GM21529 (cell line): ENCODE results near the gene GOLGA6L10.
"Not testable (repeated sequence)": the region's sequence is repeated elsewhere in the genome, so short reads cannot be mapped to it uniquely, and the experiment has no call there.

ENCODE experiments used
- ATAC-seq: cut with Tn5 transposase; IDR thresholded peaks from one replicate; pipeline ENCODE4 v1.9.1; 2021; ENCODE audit not compliant: unreplicated experiment

The GOLGA6L10 gene

DNA sequence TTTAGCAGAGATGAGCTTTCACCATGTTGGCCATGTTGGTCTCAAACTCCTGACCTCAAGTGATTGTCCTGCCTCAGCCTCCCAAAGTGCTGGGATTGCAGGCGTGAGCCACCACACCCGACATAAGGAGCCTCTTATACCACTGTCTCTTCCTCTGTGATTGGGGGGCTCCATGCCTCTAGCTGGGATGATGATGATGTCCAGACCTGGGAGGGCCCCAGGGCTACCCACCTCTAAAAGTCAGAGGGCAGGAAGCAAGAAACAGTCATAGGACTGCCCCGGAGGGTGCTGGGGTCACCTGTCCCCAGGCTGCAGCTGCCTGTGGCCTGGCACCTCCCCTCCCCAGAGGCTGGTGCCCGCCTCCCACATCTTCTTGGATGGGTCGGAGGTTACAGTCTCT, 5.4 kb downstream of the GOLGA6L10 start:
- not testable (repeated sequence) for ATAC-seq

DNA sequence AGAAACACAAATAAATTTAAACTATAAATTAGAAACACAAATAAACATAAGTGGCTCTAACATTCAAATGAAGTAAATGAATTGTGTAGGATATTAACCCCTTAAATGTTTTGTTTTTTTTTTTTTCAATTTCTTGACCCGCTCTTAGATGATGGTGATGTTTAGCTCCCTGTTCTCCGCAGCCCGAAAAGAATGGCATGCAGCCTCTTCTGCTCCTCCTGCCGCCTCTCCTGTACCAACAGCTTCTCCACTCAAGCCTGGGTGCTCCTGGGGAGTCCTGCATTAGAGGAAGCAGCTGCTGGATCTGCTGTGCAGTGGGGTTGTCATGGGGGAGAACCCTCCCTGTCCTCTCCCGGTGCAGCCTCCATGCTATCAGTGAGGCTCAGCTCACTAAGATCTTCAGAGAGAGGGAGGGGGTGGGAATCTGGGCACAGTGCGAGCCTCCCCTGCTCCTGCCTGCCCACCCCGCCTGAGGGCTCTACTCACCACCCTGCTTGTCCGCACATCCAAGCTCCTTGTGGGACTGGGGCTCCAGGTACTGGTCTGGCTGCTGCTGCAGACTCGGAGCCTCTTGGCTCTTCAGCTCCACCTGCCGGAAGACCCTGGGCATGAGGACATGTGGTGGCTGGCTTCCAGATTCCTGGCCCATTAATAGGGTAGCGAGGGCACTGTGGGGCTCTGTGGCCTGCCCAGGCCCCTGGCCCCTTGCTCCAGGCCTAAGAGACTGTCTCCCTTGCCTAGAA, 6.5 kb downstream of the GOLGA6L10 start:
- ATAC-seq, result not testable (repeated sequence)

DNA sequence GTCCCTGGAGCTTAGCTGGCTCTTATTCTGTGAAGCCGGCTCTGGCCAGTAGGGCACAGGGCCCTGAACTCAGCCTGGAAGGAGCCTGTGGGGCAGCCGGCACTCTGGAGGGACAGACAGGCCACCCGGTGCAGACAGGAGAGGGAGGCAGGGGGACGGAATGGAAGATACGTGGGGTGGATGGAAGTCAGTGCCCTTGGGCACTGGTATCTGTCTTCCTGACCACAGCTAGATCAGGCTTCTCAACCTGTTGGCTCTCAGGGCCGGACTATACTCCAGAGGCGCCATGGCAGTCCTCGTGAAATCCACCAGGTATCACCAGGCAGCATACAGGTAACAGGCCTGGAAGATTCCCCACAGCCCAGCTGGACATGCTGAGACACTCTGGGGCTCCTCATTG, 10.7 kb downstream of the GOLGA6L10 start:
- not testable (repeated sequence) for ATAC-seq

DNA sequence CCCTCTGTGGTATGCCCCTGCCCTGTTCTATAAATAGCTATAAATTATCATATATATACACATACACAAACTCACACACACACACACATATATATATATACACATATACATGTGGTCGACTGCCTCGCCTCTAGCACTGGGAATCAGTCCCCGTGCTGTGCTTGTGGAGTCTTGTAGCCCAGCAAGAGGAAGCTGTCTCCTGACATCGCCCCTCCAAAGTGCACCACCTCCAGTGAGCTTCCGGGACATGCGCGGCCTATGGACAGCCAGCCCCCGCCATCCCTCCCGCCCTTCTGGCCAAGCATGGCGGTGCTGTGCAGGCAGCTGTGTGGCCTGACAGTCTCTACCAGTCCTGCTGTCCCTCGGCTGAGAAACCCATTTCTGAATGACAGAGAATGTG, 11.2 kb downstream of the GOLGA6L10 start:
- ATAC-seq, result not testable (repeated sequence)

DNA sequence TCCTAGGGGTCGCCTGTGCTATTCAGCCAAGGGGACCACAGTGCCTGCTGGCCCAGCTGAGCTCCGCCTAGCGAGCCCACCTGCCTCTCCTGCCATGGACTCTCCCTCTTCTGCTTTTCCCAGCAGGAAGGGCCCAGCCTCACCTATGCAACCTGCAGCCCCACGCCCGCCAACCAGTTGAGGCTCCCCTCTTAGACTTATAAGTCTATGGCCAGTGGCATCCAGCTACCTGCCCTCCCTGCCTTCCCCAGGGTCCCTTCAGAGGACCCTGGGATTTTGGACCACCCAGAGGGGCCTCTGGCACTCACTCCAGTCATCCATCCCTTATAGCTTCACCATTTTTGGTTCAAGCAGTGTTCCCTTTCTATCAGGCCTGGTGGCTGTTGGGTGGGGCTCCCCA, 12.2 kb downstream of the GOLGA6L10 start:
- ATAC-seq, result not testable (repeated sequence)

DNA sequence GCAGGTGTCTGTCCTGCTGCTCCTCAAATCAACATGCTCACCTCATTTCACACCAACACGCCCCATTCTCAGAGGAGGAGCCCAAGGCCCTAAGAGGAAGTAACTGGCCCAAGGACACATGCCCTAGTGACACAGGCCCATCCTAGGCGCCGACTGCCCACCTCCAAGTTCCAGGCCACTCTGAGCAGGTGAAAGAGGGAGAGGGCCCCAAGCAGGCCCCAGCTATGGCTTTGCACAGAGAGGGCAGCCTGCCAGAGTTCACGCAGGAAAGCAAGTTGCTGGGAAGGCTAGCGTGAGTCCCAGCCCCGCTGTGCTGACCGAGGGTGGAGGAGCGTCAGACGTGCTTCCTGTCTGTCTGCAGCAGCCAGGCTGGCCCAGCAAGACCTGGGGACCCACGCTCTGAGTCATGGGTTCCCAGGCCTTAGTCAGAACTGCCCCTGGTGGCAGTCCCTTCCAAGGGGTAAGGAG, 13.1 kb downstream of the GOLGA6L10 start:
- ATAC-seq, result not testable (repeated sequence)

DNA sequence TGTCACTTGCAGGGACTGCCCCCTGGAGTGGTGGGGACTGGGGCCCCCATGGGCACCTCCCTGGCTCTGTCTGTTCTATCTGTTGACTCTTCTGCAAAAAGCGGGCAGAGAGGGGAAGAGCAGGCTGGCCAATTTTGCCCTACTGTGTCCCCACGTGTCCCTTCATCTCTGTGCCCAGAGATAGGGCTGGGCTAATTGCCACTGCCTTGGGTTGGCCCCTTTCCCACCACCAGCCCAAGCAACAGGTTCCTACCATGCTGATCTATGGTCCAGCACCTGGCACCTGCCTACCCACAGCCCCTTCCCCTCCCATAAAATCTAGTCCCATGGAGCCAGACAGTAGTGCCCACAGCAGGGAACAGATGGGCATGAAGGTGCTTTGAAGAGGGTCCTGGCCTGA, 14.3 kb downstream of the GOLGA6L10 start:
- not testable (repeated sequence) for ATAC-seq

DNA sequence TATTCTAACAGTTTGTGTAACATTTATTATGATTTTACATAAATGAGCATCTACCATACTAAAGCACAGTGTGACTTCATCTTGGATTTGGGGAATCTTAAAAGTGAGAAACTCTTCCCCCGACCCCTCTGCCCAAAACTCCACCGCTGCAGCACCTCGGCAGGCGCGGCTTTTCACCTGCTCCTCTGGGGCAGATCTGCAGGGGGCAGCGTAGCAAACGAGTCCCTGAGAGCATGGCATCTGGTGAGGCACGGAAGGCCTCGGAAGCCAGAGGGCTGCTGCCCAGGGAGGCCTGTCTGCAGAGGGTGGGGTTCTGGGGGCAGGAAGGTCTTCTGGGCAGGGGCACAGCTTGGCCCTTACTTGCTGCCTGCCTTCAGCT, 14.7 kb downstream of the GOLGA6L10 start:
- not testable (repeated sequence) for ATAC-seq

DNA sequence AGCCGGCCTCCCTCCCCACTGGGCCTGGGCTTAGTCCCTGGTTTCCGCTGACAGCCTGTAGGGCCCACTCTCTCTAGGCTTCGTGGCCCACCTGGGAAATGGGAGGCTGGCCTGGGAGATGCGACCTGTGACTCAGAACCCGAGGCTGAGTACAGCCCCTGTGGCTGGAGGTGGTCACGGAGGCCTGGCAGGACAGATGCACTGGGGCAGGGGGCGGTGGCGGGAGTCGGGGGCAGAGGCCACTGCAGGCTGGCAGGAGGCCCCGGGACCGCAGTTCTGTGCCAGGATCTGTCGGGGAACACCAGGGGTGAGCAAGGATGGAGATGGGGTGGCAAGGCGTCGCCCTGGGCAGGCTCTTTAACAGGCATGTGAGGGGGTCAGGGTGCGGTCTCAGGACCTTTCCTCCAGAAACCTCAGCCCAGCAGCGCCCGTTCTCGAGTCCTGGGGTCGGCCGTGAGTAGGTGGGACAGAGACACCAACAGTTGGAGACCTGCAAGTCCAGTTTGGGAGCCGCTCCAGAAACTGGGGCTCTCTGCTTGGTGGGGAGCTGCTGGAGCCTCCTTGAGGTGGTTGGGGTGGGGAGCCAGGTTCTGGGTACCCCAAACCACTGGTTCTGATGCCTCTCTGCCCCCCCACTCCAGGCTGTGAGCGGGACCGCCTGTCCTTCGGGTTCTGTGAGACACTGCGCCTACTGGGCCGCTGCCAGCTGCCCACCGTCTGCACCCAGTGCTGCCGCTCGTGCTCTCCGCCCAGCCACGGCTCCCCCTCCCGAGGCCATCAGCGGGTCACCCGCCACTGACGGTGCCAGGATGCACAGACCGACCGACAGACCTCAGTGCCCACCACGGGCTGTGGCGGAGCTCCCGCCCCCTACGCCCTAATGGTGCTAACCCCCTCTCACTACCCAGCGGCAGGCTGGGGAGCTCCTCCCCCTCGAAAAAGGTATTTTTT, 15.4 kb downstream of the GOLGA6L10 start:
- not testable (repeated sequence) for ATAC-seq

DNA sequence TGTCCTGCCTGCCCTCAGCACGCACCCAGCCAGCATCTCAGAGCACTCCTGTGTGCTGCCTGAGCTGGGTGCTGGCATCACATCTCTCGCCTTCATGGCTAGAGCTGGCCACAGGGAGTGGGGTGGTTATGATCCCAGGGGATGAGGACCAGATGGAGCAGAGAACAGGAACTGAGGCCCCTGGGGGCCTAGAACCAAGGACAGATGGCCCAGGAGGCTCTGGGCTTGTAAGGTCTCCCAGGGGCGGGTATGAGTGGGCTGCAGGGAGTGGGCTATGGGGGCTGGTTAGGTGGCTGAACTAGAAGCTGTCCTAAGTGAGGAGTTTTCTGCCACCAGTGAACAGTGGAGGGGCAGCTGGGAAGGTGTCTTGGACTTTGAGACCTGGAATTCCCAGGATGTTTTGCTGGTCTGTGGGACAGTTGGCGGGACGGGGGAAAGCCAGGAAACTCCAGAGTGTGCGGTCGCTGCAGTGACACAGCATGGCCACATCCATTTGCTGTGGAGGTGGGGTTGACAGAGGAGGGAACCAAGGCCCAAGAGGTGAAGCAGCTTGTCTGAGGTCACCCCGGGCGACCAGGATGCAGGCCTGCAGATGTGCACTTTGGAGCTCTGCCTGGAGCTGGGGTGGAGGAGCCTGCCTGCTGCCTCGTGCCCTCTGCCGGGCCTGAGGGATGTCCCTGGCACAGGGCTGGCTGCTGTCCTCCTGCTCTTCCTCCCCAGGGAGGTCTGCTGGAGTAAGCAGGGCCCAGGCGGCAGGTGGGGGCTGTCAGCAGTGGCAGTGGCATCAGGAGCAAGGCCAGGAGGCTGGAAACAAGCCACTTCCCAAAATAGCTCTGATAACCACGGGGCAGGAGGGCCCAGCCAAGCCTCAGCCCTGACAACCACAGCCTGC, 16.3 kb downstream of the GOLGA6L10 start:
- not testable (repeated sequence) for ATAC-seq

DNA sequence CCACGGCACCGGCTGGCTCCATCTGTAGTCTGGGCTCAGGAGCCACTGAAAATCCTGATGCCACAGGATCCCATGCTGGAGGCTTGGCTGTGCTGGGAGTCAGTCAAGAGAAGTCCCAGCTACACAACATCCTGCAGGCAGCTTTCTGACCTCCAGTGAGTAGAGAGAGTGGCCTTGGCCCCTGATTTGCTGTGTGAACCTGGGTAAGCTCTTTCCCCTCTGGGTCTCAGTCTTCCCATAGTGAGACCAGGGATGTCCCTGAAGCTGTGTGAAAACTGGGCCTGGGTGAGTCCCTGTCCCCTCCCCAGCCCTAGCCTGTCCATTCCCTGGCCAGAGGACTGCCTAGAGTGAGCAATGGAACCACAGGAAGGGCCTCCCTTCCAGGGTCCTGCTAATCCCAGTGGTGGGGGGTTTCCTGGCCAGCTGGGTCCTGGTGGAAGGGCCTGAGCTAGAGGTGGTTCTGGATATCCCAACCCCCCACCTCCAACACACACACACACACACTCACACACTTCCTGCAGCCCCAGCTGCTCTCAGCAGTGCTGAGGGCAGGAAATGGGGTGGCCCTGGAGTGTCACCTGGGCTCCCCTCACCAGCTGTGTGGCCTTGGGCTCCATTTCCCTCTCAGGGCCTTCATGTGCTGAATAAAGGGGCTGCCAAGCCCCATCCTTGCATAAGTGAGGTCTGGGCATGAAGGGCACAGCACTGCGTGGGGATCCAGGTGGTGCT, 17.5 kb downstream of the GOLGA6L10 start:
- not testable (repeated sequence) for ATAC-seq

DNA sequence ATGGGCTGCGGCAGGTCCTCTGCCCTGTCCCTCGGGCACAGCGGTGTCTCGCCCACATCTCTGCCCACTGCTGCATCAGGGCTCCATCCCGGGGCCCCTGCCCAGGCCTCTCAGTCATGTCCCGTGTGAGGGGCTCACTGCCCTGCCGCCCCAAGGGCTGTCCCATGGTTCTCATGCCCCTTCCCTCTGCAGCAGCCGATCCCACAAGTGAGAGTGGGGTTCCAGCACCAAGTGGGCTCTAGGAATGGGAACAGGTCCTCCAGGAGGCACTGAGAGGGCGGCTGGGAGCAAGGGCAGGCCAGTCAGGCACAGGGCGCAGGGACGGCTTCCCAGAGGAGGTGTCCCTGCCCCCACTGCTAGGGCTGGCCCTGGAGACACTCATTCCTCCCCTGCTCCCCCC, 18.4 kb downstream of the GOLGA6L10 start:
- ATAC-seq, result not testable (repeated sequence)

DNA sequence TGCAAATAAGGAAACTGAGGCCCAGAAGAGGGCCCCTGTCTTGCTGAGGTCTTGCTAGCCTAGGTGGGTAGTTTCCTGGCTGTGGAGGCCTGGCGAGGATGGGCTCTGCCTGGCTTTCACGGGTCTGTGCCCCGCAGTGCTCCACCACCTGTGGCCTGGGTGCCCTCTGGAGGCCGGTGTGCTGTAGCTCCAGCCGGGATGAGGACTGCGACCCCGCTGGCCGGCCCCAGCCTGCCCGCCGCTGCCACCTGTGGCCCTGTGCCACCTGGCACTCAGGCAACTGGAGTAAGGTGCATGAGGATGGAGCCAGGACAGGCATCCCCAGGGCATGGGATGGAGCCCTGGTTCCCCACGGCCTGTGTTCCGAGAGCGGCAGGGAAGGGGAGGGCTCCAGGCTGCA, 20.2 kb downstream of the GOLGA6L10 start:
- not testable (repeated sequence) for ATAC-seq

DNA sequence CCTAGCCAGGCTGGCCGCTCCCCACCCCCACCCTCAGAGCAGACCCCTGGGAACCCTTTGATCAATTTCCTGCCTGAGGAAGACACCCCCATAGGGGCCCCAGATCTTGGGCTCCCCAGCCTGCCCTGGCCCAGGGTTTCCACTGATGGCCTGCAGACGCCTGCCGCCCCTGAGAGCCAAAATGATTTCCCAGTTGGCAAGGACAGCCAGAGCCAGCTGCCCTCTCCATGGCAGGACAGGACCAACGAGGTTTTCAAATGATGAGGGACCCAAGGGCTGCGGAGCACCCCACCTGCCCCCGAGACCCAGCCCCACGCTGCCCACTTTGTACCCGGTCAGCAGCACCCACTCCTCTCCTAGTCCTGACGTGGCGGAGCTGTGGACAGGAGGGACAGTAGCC, 21.9 kb downstream of the GOLGA6L10 start:
- not testable (repeated sequence) for ATAC-seq

DNA sequence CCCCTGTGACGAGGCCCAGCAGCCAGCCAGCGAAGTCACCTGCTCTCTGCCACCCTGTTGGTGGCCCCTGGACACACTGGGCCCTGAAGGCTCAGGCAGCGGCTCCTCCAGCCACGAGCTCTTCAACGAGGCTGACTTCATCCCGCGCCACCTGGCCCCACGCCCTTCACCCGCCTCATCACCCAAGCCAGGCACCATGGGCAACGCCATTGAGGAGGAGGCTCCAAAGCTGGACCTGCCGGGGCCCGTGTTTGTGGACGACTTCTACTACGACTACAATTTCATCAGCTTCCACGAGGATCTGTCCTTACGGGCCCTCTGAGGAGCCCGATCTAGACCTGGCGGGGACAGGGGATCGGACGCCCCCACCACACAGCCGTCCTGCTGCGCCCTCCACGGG, 22.4 kb downstream of the GOLGA6L10 start:
- ATAC-seq, result not testable (repeated sequence)

DNA sequence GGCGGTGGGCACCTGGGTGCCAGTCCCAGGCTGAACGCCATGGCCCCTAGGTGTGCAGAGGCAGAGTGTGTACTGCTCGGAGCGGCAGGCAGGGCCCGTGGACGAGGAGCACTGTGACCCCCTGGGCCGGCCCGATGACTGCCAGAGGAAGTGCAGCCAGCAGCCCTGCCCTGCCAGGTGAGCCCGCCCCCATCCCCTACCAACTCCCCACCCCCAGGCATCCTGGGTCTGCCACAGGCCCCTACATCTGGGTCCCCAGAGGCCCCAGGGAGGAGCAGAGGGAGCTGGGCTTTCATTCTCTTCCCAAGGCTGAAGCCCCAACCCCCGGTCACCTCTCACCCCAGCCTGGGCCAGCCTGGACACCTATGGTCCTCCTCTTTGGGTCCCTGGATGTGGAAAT, 23.6 kb downstream of the GOLGA6L10 start:
- ATAC-seq, result not testable (repeated sequence)

DNA sequence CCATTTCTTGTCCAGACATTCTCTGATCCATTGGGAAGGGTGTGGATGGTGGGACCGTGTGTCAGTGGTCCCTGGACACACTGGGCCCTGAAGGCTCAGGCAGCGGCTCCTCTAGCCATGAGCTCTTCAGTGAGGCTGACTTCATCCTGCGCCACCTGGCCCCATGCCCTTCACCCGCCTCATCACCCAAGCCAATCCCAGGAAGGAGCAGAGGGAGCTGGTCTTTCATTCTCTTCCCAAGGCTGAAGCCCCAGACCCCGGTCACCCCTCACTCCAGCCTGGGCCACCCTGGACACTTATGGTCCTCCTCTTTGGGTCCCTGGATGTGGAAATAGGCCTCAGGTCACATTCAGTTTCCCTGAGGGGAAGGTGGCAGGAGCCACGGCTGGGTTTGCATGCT, 24.4 kb downstream of the GOLGA6L10 start:
- ATAC-seq, result not testable (repeated sequence)

DNA sequence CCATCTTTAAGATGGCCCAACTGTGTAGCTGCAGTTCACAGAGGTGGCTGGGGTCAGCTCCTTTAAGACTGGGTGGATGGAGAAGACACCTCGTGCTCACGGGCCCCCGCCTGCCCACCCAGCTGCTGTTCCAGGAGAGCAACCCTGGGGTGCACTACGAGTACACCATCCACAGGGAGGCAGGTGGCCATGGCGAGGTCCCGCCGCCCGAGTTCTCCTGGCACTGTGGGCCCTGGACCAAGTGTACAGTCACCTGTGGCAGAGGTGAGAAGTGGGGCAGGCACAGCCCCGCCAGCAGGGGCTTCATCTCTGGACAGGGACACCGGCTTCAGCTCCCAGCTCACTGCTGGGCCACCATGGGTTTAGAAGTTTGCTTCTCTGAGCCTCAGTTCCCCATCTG, 26.8 kb downstream of the GOLGA6L10 start:
- ATAC-seq, result not testable (repeated sequence)

DNA sequence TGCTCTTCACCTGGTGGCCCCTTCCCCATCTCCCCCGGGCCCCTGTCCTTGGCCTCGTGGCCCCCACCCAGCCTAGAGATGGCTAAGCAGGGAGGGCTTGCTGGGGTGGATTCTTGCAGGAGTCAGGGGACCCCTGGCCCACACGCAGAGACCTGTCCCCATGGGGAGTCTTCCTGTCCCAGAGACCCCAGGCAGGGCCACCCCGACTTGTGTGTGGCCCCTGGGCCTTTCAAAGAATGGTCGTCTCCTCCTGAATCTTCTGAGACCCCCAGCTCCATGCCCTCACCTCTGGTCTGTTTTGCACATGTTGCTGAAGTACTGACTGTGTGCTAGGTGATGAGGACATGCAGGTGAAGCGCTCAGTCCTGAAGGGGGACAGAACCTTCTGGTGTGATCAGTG, 28.4 kb downstream of the GOLGA6L10 start:
- not testable (repeated sequence) for ATAC-seq
